ENCODE results near the gene CHD2. TPM values are rescaled to one million over a fixed set of nuclear protein-coding genes. Genes with fewer than 3 reads are reported as not detected.
A peak's percentile ranks its signal among the peaks of the same experiment; 100 is the strongest.

Gene CHD2
- total and polyA plus RNA-seq, 10 of the 15 experiments (the other 5 are each of a cell fraction or from before 2014, with no cell fraction given): 38.1 to 94.7 (median 63.3) TPM

- peak; percentile 87; the same call in 1 of the 2 replicates for TF ChIP-seq CHD2 (IDR thresholded peaks at IDR 0.05; ENCODE audit: borderline replicate concordance, low read depth, low read length)
- peak; percentile 97 for TF ChIP-seq CREM (IDR thresholded peaks at IDR 0.05; ENCODE audit: low read depth)
- no peak for TF ChIP-seq HSF1 (IDR thresholded peaks at IDR 0.05; ENCODE audit: low read depth, low read length)
These were observed 4.0 kb downstream of the CHD2 start (continued) for GRCh38 chr15:92903966-92904721.

GRCh38 chr15:92904722-92905571, 4.8 kb downstream of the CHD2 start:
- ATAC-seq: no peak
- H2AFZ ChIP-seq (ENCODE audit: control insufficient read depth, low read depth, low read length): no peak overlapping the region
- H3K27me3 ChIP-seq (replicated peaks in 1 of 2; ENCODE audit: control insufficient read depth in 2 of 2, insufficient read depth in 2 of 2, low read length in 1 of 2): no peaks in the 10 kb centered on the region
- in situ Hi-C loops (cut with MboI): no loop called here
- H3K9me3 ChIP-seq (replicated peaks; ENCODE audit: control insufficient read depth, insufficient read depth, low read length): no peaks in the 10 kb centered on the region
- RAD21 ChIA-PET (ENCODE audit: unreplicated experiment): interaction anchor here (1.0 to 6.9 kb wide), 6 partner anchors 9 to 95 kb away, joined by 3 to 100 read pairs (median 29); no protein-coding TSS in a partner anchor
- no peaks in the 10 kb centered on the region for H4K20me1 ChIP-seq (ENCODE audit: control insufficient read depth, insufficient read depth)
- peaks cover 0 to 10% of the 10 kb centered on the region in 2 experiments; a peak in 2 of 4 replicates for H3K36me3 ChIP-seq (ENCODE audit: control insufficient read depth in 2 of 2, insufficient read depth in 2 of 2, low read length in 1 of 2)
- no peak for DNase-seq (ENCODE audit: low read depth, low spot score)
- POLR2A ChIA-PET: interaction anchor here (1.1 to 11.0 kb wide), 6 partner anchors 10 to 95 kb away, joined by 3 to 207 read pairs (median 122); no protein-coding TSS in a partner anchor
- WGBS (ENCODE audit: insufficient coverage, insufficient replicate concordance, low lambda C conversion rate, missing lambda C conversion rate): 15% methylated on average over 16 of the region's 16 CpGs
- H3K79me2 ChIP-seq (ENCODE audit: control insufficient read depth, insufficient read depth, low read length): peaks cover 99% of the 10 kb centered on the region
- CTCF ChIA-PET: interaction anchor here (1.2 to 1.8 kb wide), 4 partner anchors 11 to 97 kb away, joined by 3 to 7 read pairs (median 4); no protein-coding TSS in a partner anchor
- H3K9ac ChIP-seq (ENCODE audit: control insufficient read depth, insufficient read depth, low read length): peak overlapping the region; percentile 71
- H3K4me2 ChIP-seq (ENCODE audit: control insufficient read depth, insufficient read depth): peak overlapping the region; percentile 53
- intact Hi-C loops (cut with micrococcal nuclease; ENCODE audit: unreplicated experiment): loop anchor here (1.0 kb wide), 2 partner anchors 23 to 96 kb away; no protein-coding TSS in a partner anchor
- TSS peak; percentile 0 for BruUV-seq (replicated peaks)
- SMC1A ChIA-PET (ENCODE audit: uncharacterized antibody, unreplicated experiment): interaction anchor here (0.8 to 11.2 kb wide), 7 partner anchors 9 to 95 kb away, joined by 4 to 252 read pairs (median 8); no protein-coding TSS in a partner anchor
- peak overlapping the region; percentile 74 for H3K4me3 ChIP-seq
- H3K27ac ChIP-seq (ENCODE audit: control insufficient read depth, insufficient read depth): peak overlapping the region; percentile 98
- H3K4me1 ChIP-seq (ENCODE audit: control insufficient read depth, insufficient read depth, low read length): peaks cover 13% of the 10 kb centered on the region
- no peak for FAIRE-seq
- TF ChIP-seq REST (IDR thresholded peaks at IDR 0.05; ENCODE audit: low read depth, low read length) (no peak), MLLT1 (IDR thresholded peaks at IDR 0.05) (peak; percentile 57; the same call in 1 of the 2 replicates), PAX8 (IDR thresholded peaks at IDR 0.05) (peak; percentile 88; the same call in 1 of the 2 replicates), E2F4 (IDR thresholded peaks at IDR 0.05; ENCODE audit: low read depth, low read length) (no peak), FOXK2 (IDR thresholded peaks at IDR 0.05) (no peak), PKNOX1 (IDR thresholded peaks at IDR 0.05) (peak; percentile 83)

Data from GM12878 (cell line).